ENCODE measurements around the gene TMEFF2. TPM values are rescaled to one million over a fixed set of nuclear protein-coding genes. Genes with fewer than 3 reads are reported as not detected.

Gene TMEFF2
- total and polyA plus RNA-seq, 4 donors: 0.08 TPM; not detected in 3

DNA sequence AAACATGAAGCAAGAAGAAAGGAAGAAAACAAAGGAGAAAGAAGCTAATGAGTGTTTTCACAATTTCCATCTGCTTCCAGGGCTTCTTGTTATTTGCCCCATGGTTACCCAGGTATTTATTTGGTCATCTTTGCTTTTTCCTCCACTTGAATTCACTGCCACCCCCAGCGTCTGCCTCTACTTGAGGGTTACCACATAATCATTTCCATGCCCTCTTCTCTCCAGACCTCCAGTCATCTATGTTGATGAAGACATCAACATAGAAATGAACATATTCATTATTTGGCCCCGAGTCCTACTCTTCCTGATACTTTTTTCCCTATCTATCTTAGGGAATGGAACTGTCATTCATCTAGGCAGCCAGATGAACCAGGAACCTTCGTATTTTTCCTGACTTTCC lies 214.2 kb downstream of the TMEFF2 start:
- no peaks in the 10 kb centered on the region for H3K27me3 ChIP-seq (ENCODE audit: control insufficient read depth in 4 of 4, insufficient read depth in 4 of 4, low read length in 3 of 4)
- TF ChIP-seq HNF4G (IDR thresholded peaks at IDR 0.05): no peak
- TF ChIP-seq JUND (IDR thresholded peaks at IDR 0.05): no peak
- TF ChIP-seq NR2F2 (IDR thresholded peaks at IDR 0.05): no peak
- TF ChIP-seq FOXA2 (IDR thresholded peaks at IDR 0.05): no peak
- TF ChIP-seq GABPA (IDR thresholded peaks at IDR 0.05 in 1 of 2, conservative IDR thresholded peaks at IDR 0.05 in 1 of 2): no peak
- no peak for TF ChIP-seq TAF1 (conservative IDR thresholded peaks at IDR 0.05)
- TF ChIP-seq, protein P1, sequence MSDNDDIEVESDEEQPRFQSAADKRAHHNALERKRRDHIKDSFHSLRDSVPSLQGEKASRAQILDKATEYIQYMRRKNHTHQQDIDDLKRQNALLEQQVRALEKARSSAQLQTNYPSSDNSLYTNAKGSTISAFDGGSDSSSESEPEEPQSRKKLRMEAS (IDR thresholded peaks at IDR 0.05): no peak
- TF ChIP-seq, protein P2, sequence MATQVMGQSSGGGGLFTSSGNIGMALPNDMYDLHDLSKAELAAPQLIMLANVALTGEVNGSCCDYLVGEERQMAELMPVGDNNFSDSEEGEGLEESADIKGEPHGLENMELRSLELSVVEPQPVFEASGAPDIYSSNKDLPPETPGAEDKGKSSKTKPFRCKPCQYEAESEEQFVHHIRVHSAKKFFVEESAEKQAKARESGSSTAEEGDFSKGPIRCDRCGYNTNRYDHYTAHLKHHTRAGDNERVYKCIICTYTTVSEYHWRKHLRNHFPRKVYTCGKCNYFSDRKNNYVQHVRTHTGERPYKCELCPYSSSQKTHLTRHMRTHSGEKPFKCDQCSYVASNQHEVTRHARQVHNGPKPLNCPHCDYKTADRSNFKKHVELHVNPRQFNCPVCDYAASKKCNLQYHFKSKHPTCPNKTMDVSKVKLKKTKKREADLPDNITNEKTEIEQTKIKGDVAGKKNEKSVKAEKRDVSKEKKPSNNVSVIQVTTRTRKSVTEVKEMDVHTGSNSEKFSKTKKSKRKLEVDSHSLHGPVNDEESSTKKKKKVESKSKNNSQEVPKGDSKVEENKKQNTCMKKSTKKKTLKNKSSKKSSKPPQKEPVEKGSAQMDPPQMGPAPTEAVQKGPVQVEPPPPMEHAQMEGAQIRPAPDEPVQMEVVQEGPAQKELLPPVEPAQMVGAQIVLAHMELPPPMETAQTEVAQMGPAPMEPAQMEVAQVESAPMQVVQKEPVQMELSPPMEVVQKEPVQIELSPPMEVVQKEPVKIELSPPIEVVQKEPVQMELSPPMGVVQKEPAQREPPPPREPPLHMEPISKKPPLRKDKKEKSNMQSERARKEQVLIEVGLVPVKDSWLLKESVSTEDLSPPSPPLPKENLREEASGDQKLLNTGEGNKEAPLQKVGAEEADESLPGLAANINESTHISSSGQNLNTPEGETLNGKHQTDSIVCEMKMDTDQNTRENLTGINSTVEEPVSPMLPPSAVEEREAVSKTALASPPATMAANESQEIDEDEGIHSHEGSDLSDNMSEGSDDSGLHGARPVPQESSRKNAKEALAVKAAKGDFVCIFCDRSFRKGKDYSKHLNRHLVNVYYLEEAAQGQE (IDR thresholded peaks at IDR 0.05): no peak
- TF ChIP-seq, protein P3, sequence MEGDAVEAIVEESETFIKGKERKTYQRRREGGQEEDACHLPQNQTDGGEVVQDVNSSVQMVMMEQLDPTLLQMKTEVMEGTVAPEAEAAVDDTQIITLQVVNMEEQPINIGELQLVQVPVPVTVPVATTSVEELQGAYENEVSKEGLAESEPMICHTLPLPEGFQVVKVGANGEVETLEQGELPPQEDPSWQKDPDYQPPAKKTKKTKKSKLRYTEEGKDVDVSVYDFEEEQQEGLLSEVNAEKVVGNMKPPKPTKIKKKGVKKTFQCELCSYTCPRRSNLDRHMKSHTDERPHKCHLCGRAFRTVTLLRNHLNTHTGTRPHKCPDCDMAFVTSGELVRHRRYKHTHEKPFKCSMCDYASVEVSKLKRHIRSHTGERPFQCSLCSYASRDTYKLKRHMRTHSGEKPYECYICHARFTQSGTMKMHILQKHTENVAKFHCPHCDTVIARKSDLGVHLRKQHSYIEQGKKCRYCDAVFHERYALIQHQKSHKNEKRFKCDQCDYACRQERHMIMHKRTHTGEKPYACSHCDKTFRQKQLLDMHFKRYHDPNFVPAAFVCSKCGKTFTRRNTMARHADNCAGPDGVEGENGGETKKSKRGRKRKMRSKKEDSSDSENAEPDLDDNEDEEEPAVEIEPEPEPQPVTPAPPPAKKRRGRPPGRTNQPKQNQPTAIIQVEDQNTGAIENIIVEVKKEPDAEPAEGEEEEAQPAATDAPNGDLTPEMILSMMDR (IDR thresholded peaks at IDR 0.05; ENCODE audit: low read depth, low read length, missing input control): no peak
- TF ChIP-seq HNF4A (conservative IDR thresholded peaks at IDR 0.05): no peak
- no peak overlapping the region for H3K27ac ChIP-seq (ENCODE audit: low read depth in 1 of 2, low read length in 2 of 2)
- WGBS: 89% methylated on average over 3 of the region's 3 CpGs
- no peak overlapping the region for H3K9ac ChIP-seq (ENCODE audit: low read depth in 1 of 2, low read length in 2 of 2)
- no peak for DNase-seq (ENCODE audit: low spot score)
- no peaks in the 10 kb centered on the region for H3K4me1 ChIP-seq (ENCODE audit: control insufficient read depth in 4 of 4, insufficient read depth in 4 of 4, low read length in 3 of 4)
- H3K9me3 ChIP-seq (ENCODE audit: control insufficient read depth in 4 of 4, low read length in 3 of 4): no peaks in the 10 kb centered on the region
- no peak overlapping the region for H3K4me3 ChIP-seq (ENCODE audit: low read depth in 1 of 3, low read length in 3 of 3)
- H3K36me3 ChIP-seq (ENCODE audit: control insufficient read depth in 4 of 4, insufficient read depth in 3 of 4, low read depth in 1 of 4, low read length in 3 of 4): no peaks in the 10 kb centered on the region

DNA sequence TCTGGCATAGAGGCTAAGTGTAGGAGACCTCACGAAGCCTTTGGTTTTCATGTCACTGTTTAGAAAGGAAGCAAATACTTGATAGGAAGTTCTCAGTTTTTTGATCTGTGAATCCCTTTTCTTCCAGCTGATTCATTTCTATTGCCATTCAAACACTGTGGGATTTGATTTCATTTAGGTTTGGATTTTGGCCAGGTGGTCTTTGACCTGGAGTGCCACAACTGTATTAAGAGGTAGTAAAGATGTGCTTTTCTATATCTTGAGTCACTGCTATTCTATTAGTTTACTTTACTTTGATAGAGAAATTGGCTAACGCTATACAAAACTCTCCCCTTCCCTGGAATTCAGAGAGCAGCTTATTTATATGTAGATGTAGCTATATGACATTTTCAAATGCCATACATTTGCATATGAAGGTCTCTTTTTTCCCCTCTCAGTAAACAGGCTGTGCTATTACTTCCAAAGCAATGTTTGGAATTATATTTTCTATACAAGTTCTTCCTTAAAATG lies 215.5 kb downstream of the TMEFF2 start:
- H3K27me3 ChIP-seq (ENCODE audit: control insufficient read depth in 4 of 4, insufficient read depth in 4 of 4, low read length in 3 of 4): no peaks in the 10 kb centered on the region
- no peak for DNase-seq (ENCODE audit: low spot score)
- 39% methylated on average over 2 of the region's 2 CpGs for WGBS

More for the DNA sequence above, 215.5 kb downstream of the TMEFF2 start:
- Histone ChIP-seq H3K9ac (ENCODE audit: low read depth in 1 of 2, low read length in 2 of 2) (no peak overlapping the region), H3K27ac (ENCODE audit: low read depth in 1 of 2, low read length in 2 of 2) (no peak overlapping the region), H3K4me3 (ENCODE audit: low read depth in 1 of 3, low read length in 3 of 3) (no peak overlapping the region), H3K4me1 (ENCODE audit: control insufficient read depth in 4 of 4, insufficient read depth in 4 of 4, low read length in 3 of 4) (no peaks in the 10 kb centered on the region), H3K9me3 (ENCODE audit: control insufficient read depth in 4 of 4, low read length in 3 of 4) (no peaks in the 10 kb centered on the region), H3K36me3 (ENCODE audit: control insufficient read depth in 4 of 4, insufficient read depth in 3 of 4, low read depth in 1 of 4, low read length in 3 of 4) (no peaks in the 10 kb centered on the region)
- TF ChIP-seq TAF1 (conservative IDR thresholded peaks at IDR 0.05) (no peak), RXRA (IDR thresholded peaks at IDR 0.05) (no peak), SP1 (IDR thresholded peaks at IDR 0.05) (no peak), FOXA2 (IDR thresholded peaks at IDR 0.05) (no peak)
- TF ChIP-seq, protein P3 (IDR thresholded peaks at IDR 0.05; ENCODE audit: low read depth, low read length, missing input control): no peak
- TF ChIP-seq, protein P1 (IDR thresholded peaks at IDR 0.05): no peak
- TF ChIP-seq, protein P4, sequence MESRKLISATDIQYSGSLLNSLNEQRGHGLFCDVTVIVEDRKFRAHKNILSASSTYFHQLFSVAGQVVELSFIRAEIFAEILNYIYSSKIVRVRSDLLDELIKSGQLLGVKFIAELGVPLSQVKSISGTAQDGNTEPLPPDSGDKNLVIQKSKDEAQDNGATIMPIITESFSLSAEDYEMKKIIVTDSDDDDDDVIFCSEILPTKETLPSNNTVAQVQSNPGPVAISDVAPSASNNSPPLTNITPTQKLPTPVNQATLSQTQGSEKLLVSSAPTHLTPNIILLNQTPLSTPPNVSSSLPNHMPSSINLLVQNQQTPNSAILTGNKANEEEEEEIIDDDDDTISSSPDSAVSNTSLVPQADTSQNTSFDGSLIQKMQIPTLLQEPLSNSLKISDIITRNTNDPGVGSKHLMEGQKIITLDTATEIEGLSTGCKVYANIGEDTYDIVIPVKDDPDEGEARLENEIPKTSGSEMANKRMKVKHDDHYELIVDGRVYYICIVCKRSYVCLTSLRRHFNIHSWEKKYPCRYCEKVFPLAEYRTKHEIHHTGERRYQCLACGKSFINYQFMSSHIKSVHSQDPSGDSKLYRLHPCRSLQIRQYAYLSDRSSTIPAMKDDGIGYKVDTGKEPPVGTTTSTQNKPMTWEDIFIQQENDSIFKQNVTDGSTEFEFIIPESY (IDR thresholded peaks at IDR 0.05): no peak
- TF ChIP-seq, protein P5, sequence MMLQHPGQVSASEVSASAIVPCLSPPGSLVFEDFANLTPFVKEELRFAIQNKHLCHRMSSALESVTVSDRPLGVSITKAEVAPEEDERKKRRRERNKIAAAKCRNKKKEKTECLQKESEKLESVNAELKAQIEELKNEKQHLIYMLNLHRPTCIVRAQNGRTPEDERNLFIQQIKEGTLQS (IDR thresholded peaks at IDR 0.05): no peak
